Heart right ventricle (tissue), 16 donors: Measurements from ENCODE around the gene KLHDC8B. TPM values are rescaled to one million over a fixed set of nuclear protein-coding genes. Genes with fewer than 3 reads are reported as not detected.

Source experiments
- ATAC-seq, 8 donors: fragments of 200-7000 bp; cut with Tn5 transposase; one replicate each; pipeline ENCODE4 v1.9.1; 2020; ENCODE audit warnings: mild to moderate bottlenecking in 8 of 8, moderate library complexity in 8 of 8, moderate number of reproducible peaks in 1 of 8
- DNase-seq, 2 donors: peaks; one replicate each; pipeline ENCODE4 v3.0.0-alpha.2; 2020
- H3K27ac ChIP-seq, 10 donors: fragments of 200-600 bp; sonication (generic) in 2 of 10; one replicate each; pipeline versions ENCODE4 v1.5.0 to v1.8.0; 2020 to 2022; ENCODE audit warnings: mild to moderate bottlenecking in 3 of 10
- H3K27me3 ChIP-seq, 7 donors: fragments of 200-600 bp; one replicate each; pipeline ENCODE4 v1.8.0; 2021 to 2022; ENCODE audit warnings: mild to moderate bottlenecking in 2 of 7
- H3K36me3 ChIP-seq, 9 donors: fragments of 200-600 bp; sonication (generic) in 1 of 9; one replicate each; pipeline versions ENCODE4 v1.5.0 to v1.8.0; 2020 to 2022; ENCODE audit warnings: mild to moderate bottlenecking in 2 of 9
- H3K4me1 ChIP-seq, 9 donors: fragments of 200-600 bp; sonication (generic) in 1 of 9; one replicate each; pipeline versions ENCODE4 v1.5.0 to v1.8.0; 2020 to 2022; ENCODE audit warnings: mild to moderate bottlenecking in 4 of 9
- H3K4me3 ChIP-seq, 10 donors: fragments of 200-600 bp; sonication (generic) in 2 of 10; one replicate each; pipeline versions ENCODE4 v1.5.0 to v1.8.0; 2020 to 2022; ENCODE audit warnings: mild to moderate bottlenecking in 7 of 10, moderate library complexity in 2 of 10
- H3K9me3 ChIP-seq, 11 donors: fragments of 200-600 bp in 10 of 11; sonication (generic) in 2 of 11; one replicate each; pipeline versions ENCODE4 v1.5.0 to v1.8.0; 2013 to 2022; ENCODE audit warnings: mild to moderate bottlenecking in 2 of 11, control low read depth in 1 of 11, moderate library complexity in 1 of 11
- CTCF ChIP-seq, 9 donors: fragments of 200-600 bp; sonication (generic) in 2 of 9; IDR thresholded peaks; one replicate each; pipeline versions ENCODE4 v1.5.0 to v1.8.0; 2021 to 2022; ENCODE audit warnings: antibody characterized with exemption in 9 of 9, mild to moderate bottlenecking in 5 of 9, moderate library complexity in 1 of 9
- WGBS, 2 donors: extraction: QIAGEN DNeasy Blood & Tissue Kit; methylation state at CpG; one replicate each; pipeline ENCODE4 v1.1.7; 2013; ENCODE audit warnings: inconsistent platforms in 1 of 2; 5-methylcytosine and 5-hydroxymethylcytosine counted together
- intact Hi-C, 10 donors: fragments of 100-400 bp; cut with DNase I; formaldehyde crosslinking; loops; one replicate each; pipeline versions ENCODE4 v1.11.1 to v1.14.2; 2022
- polyA plus RNA-seq, 2 donors: library from polyadenylated mRNA; stranded (reverse); fragments of 200-250 nt; gene quantifications; one replicate each; pipeline ENCODE4 v1.2.3, GENCODE V29; 2013
- total RNA-seq, 10 donors: library from RNA; stranded (reverse); fragmentation: NEBNext Ultra II Directional in 3 of 10; extraction: Animal tissue kit (Norgen Biotek cat#: 25700) in 3 of 10; gene quantifications; one replicate each; pipeline versions ENCODE4 v1.2.1 to v1.2.4, GENCODE V29; 2021 to 2023
- donor health status: Arrhythmogenic right ventricular cardiomyopathy.
- donor health status: ischemic (EF 13 %, LVEDD 7.1; RV severe dilation, severe dysfunction).
- donor health status: healthy with polysubstance abuse.
- donor health status: DM: no; HTN: yes; CAD: no.
- donor health status: DM: no; HTN: no; CAD: no.
- donor health status: ischemic (EF 25% LVEDD 6.9; RV normal size, moderate dysfunction).
- donor health status: ischemic (EF 25% LVEDD 5.7; RV mildly dilated, moderate dysfunction).
- donor health status: healthy.
- donor health status: DM: yes; HTN: yes; CAD: no.
- donor health status: Ischemic cardiomyopathy.
- donor health status: ischemic (EF 35%, LVEDD 5.7; RV mildly dilated, moderate dysfunction).
- donor health status: nonischemic (EF 11% LVEDD 7.7; RV severe dilation, severe dysfunction).
- donor health status: DM: yes; HTN: yes; CAD: no.
- donor health status: PGD.
- donor health status: ischemic (EF 29% LVEDD 5.4; RV normal size, mild dysfunction).
- donor health status: nonischemic (EF 23%, LVEDD 6.1; RV moderate dilation, normal function).

KLHDC8B gene
- total and polyA plus RNA-seq, 12 donors = 56.2 to 190 (median 117) TPM

GRCh38 chr3:49172551-49173041 lies 1.2 kb downstream of the KLHDC8B start:
- intact Hi-C loops = loop anchor here in 9 of 10 donors (2.0 to 10.0 kb wide), 10 partner anchors 40 to 275 kb away; partner anchors contain the start of genes C3orf62 (in 7 of the 9), USP4 (in 3 of the 9) and LAMB2 (in 1 of the 9)
- H3K4me3 ChIP-seq = peak overlapping the region; percentile 42 to 100 (median 84)
- no peaks in the 10 kb centered on the region for H3K9me3 ChIP-seq
- 13 to 18% methylated on average over 7 of the region's 7 CpGs for WGBS, 2 donors
- H3K4me1 ChIP-seq = peaks cover 22 to 67% (median 61%) of the 10 kb centered on the region in 9 donors
- ATAC-seq = peak in 4 of 8 donors; percentile 2 to 12 (median 8)
- TF ChIP-seq CTCF (IDR thresholded peaks at IDR 0.05) = no peak
- H3K27ac ChIP-seq = peak overlapping the region; percentile 81 to 100 (median 94)
- DNase-seq = peak in 1 of 2 donors; percentile 24
- H3K36me3 ChIP-seq = peaks cover 0 to 38% (median 17%) of the 10 kb centered on the region in 9 donors
- no peaks in the 10 kb centered on the region for H3K27me3 ChIP-seq

GRCh38 chr3:49173116-49173791 lies 1.9 kb downstream of the KLHDC8B start:
- Histone ChIP-seq H3K27ac (peak overlapping the region; percentile 81 to 100 (median 94)), H3K9me3 (no peaks in the 10 kb centered on the region), H3K4me3 (peak overlapping the region in 9 of 10 donors; percentile 68 to 100 (median 84)), H3K27me3 (no peaks in the 10 kb centered on the region), H3K36me3 (peaks cover 0 to 44% (median 17%) of the 10 kb centered on the region in 9 donors), H3K4me1 (peaks cover 25 to 74% (median 68%) of the 10 kb centered on the region in 9 donors)
- TF ChIP-seq CTCF (IDR thresholded peaks at IDR 0.05) = no peak
- peak; percentile 50 to 81 (median 58) for ATAC-seq
- peak; percentile 73 to 87 for DNase-seq
- intact Hi-C loops = loop anchor here in 9 of 10 donors (2.0 to 10.0 kb wide), 10 partner anchors 41 to 274 kb away; partner anchors contain the start of genes C3orf62 (in 7 of the 9), USP4 (in 3 of the 9) and LAMB2 (in 1 of the 9)
- WGBS, 2 donors = 3 to 4% methylated on average over 3 of the region's 3 CpGs

- H3K36me3 ChIP-seq = peaks cover 0 to 49% (median 17%) of the 10 kb centered on the region in 9 donors
- H3K4me3 ChIP-seq = peak overlapping the region in 9 of 10 donors; percentile 10 to 100 (median 84)
- H3K27me3 ChIP-seq = no peaks in the 10 kb centered on the region
- 9% methylated on average over 4 of the region's 4 CpGs for WGBS, 2 donors
- H3K4me1 ChIP-seq = peaks cover 25 to 79% (median 73%) of the 10 kb centered on the region in 9 donors
- TF ChIP-seq CTCF (IDR thresholded peaks at IDR 0.05) = no peak
- peak; percentile 5 to 39 (median 24) for ATAC-seq
- peak; percentile 43 to 66 for DNase-seq
- intact Hi-C loops = loop anchor here in 9 of 10 donors (2.0 to 10.0 kb wide), 10 partner anchors 41 to 274 kb away; partner anchors contain the start of genes C3orf62 (in 7 of the 9), USP4 (in 3 of the 9) and LAMB2 (in 1 of the 9)
- no peaks in the 10 kb centered on the region for H3K9me3 ChIP-seq
- peak overlapping the region; percentile 81 to 100 (median 94) for H3K27ac ChIP-seq
Observed at GRCh38 chr3:49173792-49174170, 2.4 kb downstream of the KLHDC8B start.

- Histone ChIP-seq H3K27me3 (no peaks in the 10 kb centered on the region), H3K9me3 (no peaks in the 10 kb centered on the region), H3K4me1 (peaks cover 25 to 86% (median 73%) of the 10 kb centered on the region in 9 donors), H3K27ac (peak overlapping the region in 9 of 10 donors; percentile 81 to 100 (median 95)), H3K36me3 (peaks cover 0 to 52% (median 17%) of the 10 kb centered on the region in 9 donors), H3K4me3 (peak overlapping the region in 7 of 10 donors; percentile 68 to 100 (median 84))
- no peak for ATAC-seq
- no peak for DNase-seq
- no peak for TF ChIP-seq CTCF (IDR thresholded peaks at IDR 0.05)
- intact Hi-C loops = loop anchor here in 9 of 10 donors (5.0 to 10.0 kb wide), 9 partner anchors 42 to 273 kb away; partner anchors contain the start of genes C3orf62 (in 6 of the 9), USP4 (in 3 of the 9) and LAMB2 (in 1 of the 9)
- 78 to 79% methylated on average over 9 of the region's 9 CpGs for WGBS, 2 donors
Observed at GRCh38 chr3:49174397-49174985, 3.1 kb downstream of the KLHDC8B start.
